ENCODE results near the gene RPTOR.

The RPTOR gene

DNA sequence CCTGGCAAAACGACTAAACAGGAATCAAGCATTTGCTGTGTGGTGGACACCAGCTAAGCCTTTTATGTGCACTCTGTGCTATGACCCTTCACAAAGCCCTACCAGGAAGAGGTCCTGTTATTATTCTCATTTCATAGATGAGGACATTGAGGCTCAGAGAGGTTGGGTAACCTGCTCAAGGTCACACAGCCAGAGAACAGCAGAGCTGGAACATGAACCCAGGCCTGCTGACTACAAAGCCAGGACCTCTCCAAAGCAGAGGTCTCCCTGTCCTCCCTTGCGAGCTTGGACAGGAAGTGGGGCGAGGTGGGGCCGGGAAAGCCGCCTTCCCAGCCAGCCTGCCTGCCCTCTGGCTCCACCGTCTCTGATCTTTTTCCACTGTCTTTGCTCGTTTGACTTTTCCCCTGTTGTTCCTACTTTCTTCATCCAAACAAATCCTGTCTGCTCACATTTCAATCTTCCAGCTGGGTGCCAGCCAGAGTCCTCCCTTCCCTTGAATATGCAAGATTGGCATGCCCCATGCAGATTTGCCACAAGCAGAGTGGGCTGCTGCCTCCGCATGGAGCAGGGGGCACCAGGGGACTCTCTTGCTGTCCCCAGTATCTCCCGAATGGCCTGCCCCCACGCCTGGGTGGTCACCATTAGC is 23.7 kb upstream of the RPTOR start:
- TF ChIP-seq POLR2AphosphoS5 (IDR thresholded peaks at IDR 0.05; ENCODE audit: borderline replicate concordance, low read depth, low read length) (no peak), FOXP2 (optimal IDR thresholded peaks at IDR 0.05; ENCODE audit: control extremely low read depth, extremely low read length, insufficient read depth) (no peak), EZH2 (IDR thresholded peaks at IDR 0.05) (no peak)
- DNase-seq (ENCODE audit: low read depth, low spot score): no peak
- Histone ChIP-seq H3K9me3 (ENCODE audit: low read depth, low read length) (no peaks in the 10 kb centered on the region), H3K4me3 (no peak overlapping the region), H3K27ac (no peak overlapping the region), H3K36me3 (ENCODE audit: insufficient read depth, low read length) (no peaks in the 10 kb centered on the region), H3K9ac (ENCODE audit: insufficient read length) (no peak overlapping the region)

DNA sequence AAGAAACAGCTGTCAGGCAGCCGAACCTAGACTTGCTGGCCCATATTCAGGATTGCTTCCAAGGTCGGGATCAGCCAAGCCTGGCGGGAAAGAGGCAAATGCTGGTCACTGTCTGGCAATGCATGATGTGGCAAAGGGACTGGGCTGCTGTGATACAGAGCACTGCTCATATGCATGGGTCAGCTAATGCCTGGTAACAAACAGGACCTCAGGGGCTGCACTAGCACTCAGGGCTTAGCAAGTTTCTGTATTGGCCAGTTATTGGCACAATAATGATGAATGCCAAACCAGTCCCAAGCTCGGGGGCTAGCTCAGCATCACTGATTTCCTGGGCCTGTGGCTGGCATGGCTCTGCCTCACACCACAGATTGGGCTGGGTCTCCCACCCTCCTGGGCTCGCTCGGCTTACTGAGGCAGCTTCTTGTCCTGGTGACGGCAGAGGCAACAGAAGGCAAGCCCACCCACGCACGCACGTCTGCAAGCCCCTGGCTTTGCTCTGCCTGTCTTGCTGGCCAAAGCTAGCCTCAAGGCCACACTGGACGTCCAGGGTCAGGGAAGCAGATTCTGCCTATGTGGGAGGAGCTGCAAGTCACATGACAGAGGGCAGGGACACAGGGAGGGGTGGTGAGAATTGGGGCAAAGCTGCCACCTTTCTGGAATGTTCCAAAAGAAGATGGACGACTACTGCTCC is 21.4 kb upstream of the RPTOR start:
- H3K9me3 ChIP-seq (ENCODE audit: low read depth, low read length): no peaks in the 10 kb centered on the region
- H3K4me3 ChIP-seq: no peak overlapping the region
- H3K9ac ChIP-seq (ENCODE audit: insufficient read length): no peak overlapping the region
- TF ChIP-seq POLR2AphosphoS5 (IDR thresholded peaks at IDR 0.05; ENCODE audit: borderline replicate concordance, low read depth, low read length) (no peak), EZH2 (IDR thresholded peaks at IDR 0.05) (no peak), FOXP2 (optimal IDR thresholded peaks at IDR 0.05; ENCODE audit: control extremely low read depth, extremely low read length, insufficient read depth) (no peak)
- no peaks in the 10 kb centered on the region for H3K36me3 ChIP-seq (ENCODE audit: insufficient read depth, low read length)
- no peak for DNase-seq (ENCODE audit: low read depth, low spot score)
- no peak overlapping the region for H3K27ac ChIP-seq

DNA sequence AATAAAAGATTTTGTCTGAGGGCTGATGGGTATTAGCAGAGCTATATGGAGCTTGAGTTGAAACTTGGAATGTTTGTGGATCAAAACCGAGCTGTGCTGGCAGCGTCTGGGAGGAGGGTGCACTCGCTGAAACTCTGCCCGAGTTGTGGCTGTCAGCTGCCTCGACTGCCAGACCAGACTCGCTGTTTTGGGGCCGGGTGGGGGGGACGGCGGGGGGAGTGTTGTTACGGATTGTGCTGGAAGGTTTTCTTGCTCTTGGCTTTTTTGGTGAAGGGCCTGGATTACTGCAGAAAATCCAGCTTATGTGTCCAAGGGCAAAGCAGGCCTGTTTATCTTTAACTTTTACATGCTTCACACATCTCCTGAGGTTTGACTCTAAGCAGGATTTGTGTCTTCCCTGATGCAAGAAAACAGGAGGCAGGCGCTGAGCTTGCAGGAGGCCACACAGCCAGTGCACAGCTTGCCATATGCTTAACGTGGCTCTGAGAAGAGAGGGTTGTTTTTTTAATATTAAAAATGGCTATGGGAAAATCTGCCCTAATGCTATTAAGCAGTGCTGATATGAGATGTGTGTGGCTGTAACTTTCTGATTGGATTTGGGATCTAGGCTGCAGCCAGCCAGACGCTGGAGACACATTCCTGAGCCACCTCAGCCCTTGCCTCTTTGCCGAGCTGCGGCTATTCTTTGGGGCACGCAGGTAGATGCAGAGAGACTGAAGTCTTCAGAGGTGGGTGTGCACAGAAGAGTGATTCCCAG is 20.5 kb upstream of the RPTOR start:
- Histone ChIP-seq H3K36me3 (ENCODE audit: insufficient read depth, low read length) (no peaks in the 10 kb centered on the region), H3K9me3 (ENCODE audit: low read depth, low read length) (no peaks in the 10 kb centered on the region), H3K27ac (no peak overlapping the region), H3K9ac (ENCODE audit: insufficient read length) (no peak overlapping the region), H3K4me3 (no peak overlapping the region)
- TF ChIP-seq EZH2 (IDR thresholded peaks at IDR 0.05) (no peak), FOXP2 (optimal IDR thresholded peaks at IDR 0.05; ENCODE audit: control extremely low read depth, extremely low read length, insufficient read depth) (no peak), POLR2AphosphoS5 (IDR thresholded peaks at IDR 0.05; ENCODE audit: borderline replicate concordance, low read depth, low read length) (no peak)
- no peak for DNase-seq (ENCODE audit: low read depth, low spot score)

DNA sequence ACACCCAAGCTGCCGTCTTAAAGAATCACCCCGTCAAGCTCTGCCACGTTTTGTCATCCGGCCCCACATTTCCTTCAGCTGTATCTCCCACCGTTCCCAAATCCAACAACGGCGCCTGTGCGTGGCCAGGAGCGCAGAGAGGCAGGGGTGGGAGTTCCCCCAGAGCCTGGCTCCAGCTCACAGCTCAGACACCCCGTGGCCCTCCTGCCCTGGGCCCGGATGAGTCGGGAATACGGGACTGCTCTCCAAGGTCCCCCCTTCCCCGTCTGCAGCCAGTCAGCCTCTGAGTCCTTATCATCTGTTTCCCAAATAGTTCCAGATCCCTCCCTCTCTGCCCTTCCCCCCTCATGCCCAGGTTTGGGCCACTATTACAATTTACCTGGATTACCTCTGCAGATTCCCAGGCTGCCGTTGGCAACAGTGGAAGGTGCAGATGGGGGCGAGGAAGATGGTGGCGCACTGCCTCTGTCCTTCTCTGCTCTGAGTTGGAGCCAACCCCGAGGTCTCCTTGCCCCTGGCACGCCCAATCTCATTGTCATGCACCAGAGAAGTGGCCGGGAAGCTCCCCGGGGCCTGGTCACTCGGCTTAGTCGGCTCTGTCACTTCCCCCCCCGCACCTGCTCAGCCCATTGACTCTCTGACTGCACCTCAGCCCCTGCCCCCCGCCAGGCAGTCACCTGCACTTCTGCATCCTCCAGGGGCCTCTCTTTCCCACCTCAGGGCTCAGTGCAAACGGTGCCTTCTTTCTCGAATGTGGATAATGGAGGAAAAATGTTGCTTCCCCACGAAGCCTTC is 18.3 kb upstream of the RPTOR start:
- DNase-seq (ENCODE audit: low read depth, low spot score): no peak
- no peaks in the 10 kb centered on the region for H3K9me3 ChIP-seq (ENCODE audit: low read depth, low read length)
- no peak overlapping the region for H3K27ac ChIP-seq
- no peak overlapping the region for H3K9ac ChIP-seq (ENCODE audit: insufficient read length)
- no peak for TF ChIP-seq FOXP2 (optimal IDR thresholded peaks at IDR 0.05; ENCODE audit: control extremely low read depth, extremely low read length, insufficient read depth)
- H3K4me3 ChIP-seq: no peak overlapping the region
- H3K36me3 ChIP-seq (ENCODE audit: insufficient read depth, low read length): no peaks in the 10 kb centered on the region

DNA sequence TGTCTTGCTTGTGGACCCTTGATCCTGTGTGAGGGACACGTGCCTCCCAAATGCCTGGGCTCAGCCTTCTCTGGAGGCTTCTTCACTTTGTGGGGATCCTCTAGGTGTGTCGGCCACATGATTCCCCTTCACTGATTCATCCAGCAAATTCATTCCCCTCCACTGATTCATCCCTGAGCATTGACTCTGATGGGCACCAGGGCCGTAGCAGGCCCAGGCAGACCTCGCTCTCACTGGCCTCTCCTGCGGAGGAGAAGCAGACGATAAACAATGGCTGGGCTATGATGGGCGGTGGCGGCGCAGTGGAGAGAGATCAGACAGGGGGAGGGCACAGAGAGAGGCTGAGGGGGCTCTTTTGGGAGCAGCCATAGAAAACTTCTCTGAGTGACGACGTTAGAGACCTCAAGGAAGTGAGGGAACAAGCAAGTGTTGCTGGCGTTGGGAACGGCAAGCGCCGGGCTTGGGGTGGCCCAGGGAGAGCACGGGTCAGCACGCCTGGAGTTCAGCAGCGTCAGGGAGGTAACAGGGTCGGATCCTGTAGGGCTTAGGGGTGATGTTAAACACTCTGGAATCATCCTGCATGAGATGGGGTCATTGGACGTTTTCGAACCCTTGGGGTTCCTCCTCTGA is 17.5 kb upstream of the RPTOR start:
- no peak overlapping the region for H3K4me3 ChIP-seq
- H3K27ac ChIP-seq: no peak overlapping the region
- no peak overlapping the region for H3K9ac ChIP-seq (ENCODE audit: insufficient read length)
- H3K36me3 ChIP-seq (ENCODE audit: insufficient read depth, low read length): no peaks in the 10 kb centered on the region
- no peak for TF ChIP-seq POLR2AphosphoS5 (IDR thresholded peaks at IDR 0.05; ENCODE audit: borderline replicate concordance, low read depth, low read length)
- no peak for TF ChIP-seq FOXP2 (optimal IDR thresholded peaks at IDR 0.05; ENCODE audit: control extremely low read depth, extremely low read length, insufficient read depth)
- no peak for TF ChIP-seq EZH2 (IDR thresholded peaks at IDR 0.05)
- no peak for DNase-seq (ENCODE audit: low read depth, low spot score)
- no peaks in the 10 kb centered on the region for H3K9me3 ChIP-seq (ENCODE audit: low read depth, low read length)

DNA sequence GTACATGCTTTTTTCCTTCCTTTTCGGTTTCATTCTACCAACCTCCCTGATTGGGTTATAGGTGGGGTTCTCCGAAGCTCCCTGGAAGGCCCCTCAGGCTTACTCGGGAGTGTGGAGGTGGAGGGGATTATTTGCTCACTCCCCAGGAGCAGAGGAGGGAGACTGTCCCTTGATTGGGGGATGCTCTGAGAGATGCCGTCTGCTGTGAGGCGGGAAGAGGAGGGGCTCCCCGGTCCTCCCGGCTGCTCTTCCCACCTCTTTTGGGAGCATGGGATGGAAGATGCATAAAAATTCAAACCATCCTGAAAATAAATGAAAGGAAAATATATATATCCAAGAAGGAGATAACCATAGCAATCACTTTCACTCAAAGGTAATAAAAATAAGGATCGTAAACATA is 16.1 kb upstream of the RPTOR start:
- no peak for DNase-seq (ENCODE audit: low read depth, low spot score)
- H3K9ac ChIP-seq (ENCODE audit: insufficient read length): no peak overlapping the region
- H3K27ac ChIP-seq: no peak overlapping the region
- no peak for TF ChIP-seq POLR2AphosphoS5 (IDR thresholded peaks at IDR 0.05; ENCODE audit: borderline replicate concordance, low read depth, low read length)
- no peak for TF ChIP-seq FOXP2 (optimal IDR thresholded peaks at IDR 0.05; ENCODE audit: control extremely low read depth, extremely low read length, insufficient read depth)
- TF ChIP-seq EZH2 (IDR thresholded peaks at IDR 0.05): no peak
- no peaks in the 10 kb centered on the region for H3K9me3 ChIP-seq (ENCODE audit: low read depth, low read length)
- H3K36me3 ChIP-seq (ENCODE audit: insufficient read depth, low read length): no peaks in the 10 kb centered on the region
- H3K4me3 ChIP-seq: no peak overlapping the region

DNA sequence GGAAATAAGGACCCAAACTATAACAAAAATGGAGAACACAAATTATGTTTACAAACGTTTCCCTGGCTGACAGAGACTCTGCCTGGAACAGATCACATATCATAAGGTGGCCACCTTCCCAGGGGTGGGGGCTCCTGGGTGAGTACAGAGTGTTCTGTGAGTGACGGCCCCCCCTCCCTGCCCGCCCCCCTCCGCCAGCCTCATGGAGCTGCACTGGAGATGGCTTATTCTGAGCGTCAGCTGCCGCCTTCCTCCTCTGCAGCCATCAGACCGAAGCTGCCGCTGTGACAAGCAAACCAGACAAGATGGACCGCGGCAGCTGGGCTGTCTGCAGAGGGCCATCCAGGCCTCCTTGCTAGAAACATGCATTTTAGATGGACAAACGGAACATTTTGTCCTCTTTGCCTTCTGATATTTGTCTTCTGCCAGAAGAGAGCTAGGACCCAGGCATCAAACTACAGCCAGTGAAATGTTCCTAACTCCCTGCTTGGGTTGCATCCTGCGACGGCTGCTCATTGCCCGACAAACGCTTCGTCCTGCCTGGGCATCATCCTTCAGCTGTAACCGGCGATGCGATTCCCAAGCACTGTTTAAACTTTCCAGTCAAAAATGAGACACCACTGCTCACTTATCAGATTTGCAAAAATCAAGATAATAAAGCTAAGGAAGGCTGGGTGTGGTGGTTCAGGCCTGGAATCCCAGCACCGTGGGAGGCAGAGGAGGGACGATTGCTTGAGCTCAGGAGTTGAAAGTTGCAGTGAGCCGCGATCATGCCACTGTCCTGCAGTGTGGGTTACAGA is 15.3 kb upstream of the RPTOR start:
- Histone ChIP-seq H3K36me3 (ENCODE audit: insufficient read depth, low read length) (no peaks in the 10 kb centered on the region), H3K4me3 (no peak overlapping the region), H3K9ac (ENCODE audit: insufficient read length) (no peak overlapping the region), H3K27ac (no peak overlapping the region), H3K9me3 (ENCODE audit: low read depth, low read length) (no peaks in the 10 kb centered on the region)
- no peak for TF ChIP-seq FOXP2 (optimal IDR thresholded peaks at IDR 0.05; ENCODE audit: control extremely low read depth, extremely low read length, insufficient read depth)
- TF ChIP-seq POLR2AphosphoS5 (IDR thresholded peaks at IDR 0.05; ENCODE audit: borderline replicate concordance, low read depth, low read length): no peak
- TF ChIP-seq EZH2 (IDR thresholded peaks at IDR 0.05): no peak
- no peak for DNase-seq (ENCODE audit: low read depth, low spot score)
